GM23338 (cell line): ENCODE measurements around the gene UGT1A7.

Source experiments
- CTCF ChIP-seq, 2 experiments: fragments of 200-600 bp in 1 of 2; sonication (generic) in 1 of 2; conservative IDR thresholded peaks; 2 replicates each; pipeline versions ENCODE4 v1.5.1 to v1.6.1; 2016 to 2017; ENCODE audit warnings: antibody characterized with exemption in 2 of 2, low read depth in 2 of 2, mild to moderate bottlenecking in 2 of 2, moderate library complexity in 1 of 2
- EZH2phosphoT487 ChIP-seq: fragments of 200-600 bp; sonication (generic); IDR thresholded peaks from one replicate; pipeline ENCODE4 v1.8.1; 2018; ENCODE audit warnings: antibody characterized with exemption; ENCODE audit not compliant: unreplicated experiment
- POLR2AphosphoS5 ChIP-seq: IDR thresholded peaks from 2 replicates; pipeline ENCODE4 v1.6.1; 2016; ENCODE audit warnings: antibody characterized with exemption, low read depth

GRCh38 chr2:233674314-233674713 is 7.4 kb upstream of the UGT1A7 start:
- TF ChIP-seq CTCF (conservative IDR thresholded peaks at IDR 0.05; ENCODE audit: low read depth in 2 of 2) (peak in 1 of 2 experiments; percentile 26; a peak in 2 of 4 replicates), POLR2AphosphoS5 (no peak), EZH2phosphoT487 (no peak)
